Stimulated activated CD8-positive, alpha-beta memory T cell treated with anti-CD3 and anti-CD28 coated beads, Interleukin-12 subunit alpha, Interleukin-12 subunit beta, amount 100 ng/mL, for 4 hours (primary cell): ENCODE measurements around the gene TMED1.

Source experiments
- DNase-seq: peaks from one replicate; pipeline ENCODE4 v3.0.0-alpha.2; 2020; ENCODE audit warnings: low read depth

The TMED1 gene

DNA sequence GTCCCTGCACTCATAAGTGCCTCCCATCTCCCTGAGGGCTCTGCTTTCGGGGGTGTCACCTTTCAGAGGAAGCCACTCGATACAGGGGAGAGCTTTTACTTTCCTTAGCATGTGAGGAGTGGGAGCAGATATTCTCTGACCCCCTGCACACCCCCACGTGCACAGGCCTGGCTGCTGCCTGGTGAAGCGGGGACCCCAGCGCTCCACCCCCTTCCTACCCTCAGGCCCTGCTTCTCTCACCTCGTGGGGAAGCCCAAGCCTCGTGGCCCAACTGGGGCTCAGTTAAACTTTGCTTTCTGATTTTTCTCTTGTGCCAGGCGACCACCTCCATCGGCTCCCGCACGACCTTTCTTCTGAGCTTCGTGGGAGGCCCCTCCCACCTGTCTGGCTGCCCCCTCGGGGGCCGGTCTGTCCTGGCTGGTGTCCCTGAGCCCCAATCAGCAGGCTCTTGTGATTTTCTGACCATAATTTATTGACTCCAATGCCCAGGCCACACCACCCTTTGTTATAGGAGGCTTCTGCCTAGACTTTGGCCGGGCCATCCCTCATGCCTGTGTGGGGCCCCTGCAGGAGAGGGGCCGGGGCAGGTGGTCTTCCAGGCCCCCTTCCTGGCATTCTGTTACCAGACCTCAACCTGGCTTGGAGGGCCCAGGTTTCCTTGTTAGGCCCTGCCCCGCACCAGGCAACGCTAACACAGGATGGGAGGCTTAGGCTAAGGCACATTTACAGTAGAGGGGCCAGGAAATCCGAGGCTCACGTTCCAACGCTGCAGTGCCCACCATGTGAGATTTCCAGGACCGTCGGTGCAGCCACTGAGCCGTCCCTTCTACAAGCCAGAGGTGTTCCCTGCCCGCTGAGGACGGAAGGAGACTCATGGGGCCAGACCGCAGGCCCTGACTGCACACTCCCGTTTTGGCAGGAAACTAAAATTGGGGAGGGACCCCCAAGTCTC is 3.7 kb downstream of the TMED1 start:
- no peak for DNase-seq

DNA sequence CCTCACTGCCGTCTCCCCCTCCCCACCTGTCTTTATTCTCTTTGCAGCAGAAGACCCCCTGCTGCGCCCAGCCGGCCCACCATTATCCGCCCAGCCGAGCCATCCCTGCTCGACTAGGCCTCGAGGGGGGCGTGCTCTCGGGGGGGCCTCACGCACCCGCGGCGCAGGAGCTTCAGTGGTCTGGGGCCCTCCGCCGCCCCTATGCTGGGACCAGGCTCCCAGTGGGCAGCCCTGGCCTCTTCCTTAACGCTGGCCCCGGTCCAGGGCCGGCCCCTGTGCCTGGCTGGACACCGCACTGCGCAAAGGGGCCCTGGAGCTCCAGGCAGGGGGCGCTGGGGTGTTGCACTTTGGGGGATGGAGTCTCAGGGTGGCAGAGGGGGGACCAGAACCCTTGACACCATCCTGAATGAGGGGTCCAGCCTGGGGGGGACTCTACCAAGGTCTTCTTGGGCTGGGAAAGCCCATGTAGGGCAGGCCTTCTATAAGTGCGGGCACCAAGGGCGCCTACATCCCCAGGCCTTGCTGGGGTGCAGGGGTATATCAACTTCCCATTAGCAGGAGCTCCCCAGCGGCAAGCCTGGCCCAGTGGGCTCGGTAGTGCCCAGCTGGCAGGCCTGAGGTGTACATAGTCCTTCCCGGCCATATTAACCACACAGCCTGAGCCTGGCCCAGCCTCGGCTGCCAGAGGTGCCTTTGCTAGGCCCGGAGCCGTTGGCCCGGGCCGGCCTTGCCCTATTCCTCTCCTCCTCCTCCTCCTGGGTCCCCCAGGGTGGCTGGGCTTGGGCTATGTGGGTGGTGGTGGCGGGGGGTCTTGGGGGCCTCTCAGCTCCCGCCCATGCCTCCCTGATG is 4.9 kb downstream of the TMED1 start:
- DNase-seq, result no peak

DNA sequence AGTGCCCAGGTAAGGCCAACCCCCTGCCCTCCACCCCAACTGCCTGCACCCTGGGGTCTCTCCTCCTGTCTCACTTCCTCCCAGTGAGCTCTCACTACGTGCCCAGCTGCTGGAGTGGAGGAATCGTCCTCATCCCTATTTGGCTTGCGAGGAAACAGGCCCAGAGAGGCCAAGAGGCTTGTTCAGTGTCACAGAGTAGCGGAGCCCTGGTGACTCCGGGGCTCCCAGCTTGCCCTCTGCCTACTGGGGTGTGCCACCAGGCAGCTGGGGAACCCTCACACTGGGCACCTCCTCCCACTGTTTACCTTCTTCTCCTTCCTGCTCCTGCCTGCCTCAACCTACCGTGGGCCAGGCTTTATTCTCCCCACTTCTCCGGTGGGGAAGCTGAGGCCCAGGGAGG is 5.6 kb downstream of the TMED1 start:
- no peak for DNase-seq

DNA sequence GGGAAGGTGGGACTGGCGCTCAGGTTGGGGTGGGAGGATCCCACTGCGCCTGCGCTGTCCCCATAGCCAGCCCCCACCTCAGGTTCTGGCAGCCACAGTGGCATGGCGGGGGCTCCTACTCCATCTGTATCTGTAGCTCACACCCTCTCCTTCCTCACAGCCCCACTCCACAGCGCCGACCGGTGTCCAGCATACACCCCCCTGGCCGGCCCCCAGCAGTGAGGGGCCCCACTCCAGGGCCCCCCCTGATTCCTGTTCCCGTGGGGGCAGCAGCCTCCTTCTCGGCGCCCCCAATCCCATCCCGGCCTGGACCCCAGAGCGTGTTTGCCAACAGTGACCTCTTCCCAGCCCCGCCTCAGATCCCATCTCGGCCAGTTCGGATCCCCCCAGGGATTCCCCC is 6.0 kb downstream of the TMED1 start:
- DNase-seq, result no peak

DNA sequence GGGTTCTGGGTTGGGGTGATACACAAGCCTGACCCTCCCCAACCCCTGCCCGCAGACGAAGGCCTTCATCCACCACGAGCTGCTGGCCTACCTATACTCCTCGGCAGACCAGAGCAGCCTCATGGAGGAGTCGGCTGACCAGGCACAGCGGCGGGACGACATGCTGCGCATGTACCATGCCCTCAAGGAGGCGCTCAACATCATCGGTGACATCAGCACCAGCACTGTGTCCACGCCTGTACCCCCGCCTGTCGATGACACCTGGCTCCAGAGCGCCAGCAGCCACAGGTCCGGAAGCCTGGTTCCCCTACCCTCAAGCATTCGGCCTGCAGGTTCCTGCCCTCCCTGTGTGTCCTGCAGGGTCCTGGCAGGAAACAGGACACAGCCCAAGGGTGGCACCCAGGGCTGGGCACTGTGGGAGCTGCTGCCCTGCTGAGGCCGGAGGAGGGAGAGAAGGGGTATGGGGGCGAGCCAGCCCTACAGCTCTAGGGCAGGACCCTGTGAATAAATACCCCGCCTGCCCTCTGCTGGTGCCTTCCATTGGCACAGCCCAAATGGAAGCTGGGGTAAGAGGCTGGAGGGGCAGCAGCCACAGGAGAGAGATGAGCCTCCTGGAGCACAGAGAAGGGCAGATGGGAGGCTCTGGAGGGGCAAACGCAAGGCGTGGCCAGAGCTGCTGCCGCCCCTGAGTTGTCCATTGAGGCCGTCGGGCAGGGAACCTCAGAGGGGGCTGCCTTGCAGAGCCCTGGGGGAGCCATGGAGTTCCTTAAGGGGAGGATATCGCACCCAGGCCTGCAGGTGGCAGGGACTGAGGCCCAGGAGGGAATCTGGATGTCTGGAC is 6.8 kb downstream of the TMED1 start:
- DNase-seq, result no peak

DNA sequence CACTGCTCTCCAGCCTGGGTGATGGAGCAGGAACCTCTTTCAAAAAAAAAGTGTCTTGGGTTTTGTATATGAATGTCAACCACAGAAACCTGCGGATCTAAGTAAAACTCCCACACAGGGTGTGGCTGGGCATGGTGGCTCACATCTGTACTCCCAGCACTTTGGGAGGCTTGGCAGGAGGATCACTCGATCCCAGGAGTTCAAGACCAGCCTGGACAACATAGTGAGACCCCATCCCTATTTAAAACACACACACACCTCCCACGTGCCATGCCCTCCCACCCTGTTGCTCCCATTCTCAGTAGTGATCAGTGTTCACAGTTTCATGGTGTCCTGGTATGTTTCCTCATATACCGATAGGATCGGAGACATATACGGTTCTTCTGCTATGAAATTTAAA is 9.2 kb downstream of the TMED1 start:
- no peak for DNase-seq

DNA sequence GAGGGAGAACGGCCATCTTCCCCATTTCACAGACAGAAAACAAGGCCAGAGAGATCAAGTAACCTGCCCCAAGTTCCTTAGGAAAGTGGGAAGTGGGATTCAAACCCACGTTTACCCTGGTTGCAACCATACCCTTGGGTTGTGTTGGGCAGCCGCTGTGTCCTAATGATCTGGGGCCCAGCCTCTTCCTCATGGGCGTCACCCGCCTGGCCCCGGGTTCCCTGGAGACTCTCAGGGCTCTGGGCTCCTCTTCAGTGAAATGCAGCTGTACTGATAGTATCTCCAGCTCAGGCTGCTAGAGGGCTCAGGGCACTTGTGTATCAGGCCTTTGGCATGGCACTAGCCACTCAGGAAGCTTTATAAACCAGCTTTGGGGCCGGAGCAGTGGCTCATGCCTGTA is 9.8 kb downstream of the TMED1 start:
- DNase-seq, result no peak

DNA sequence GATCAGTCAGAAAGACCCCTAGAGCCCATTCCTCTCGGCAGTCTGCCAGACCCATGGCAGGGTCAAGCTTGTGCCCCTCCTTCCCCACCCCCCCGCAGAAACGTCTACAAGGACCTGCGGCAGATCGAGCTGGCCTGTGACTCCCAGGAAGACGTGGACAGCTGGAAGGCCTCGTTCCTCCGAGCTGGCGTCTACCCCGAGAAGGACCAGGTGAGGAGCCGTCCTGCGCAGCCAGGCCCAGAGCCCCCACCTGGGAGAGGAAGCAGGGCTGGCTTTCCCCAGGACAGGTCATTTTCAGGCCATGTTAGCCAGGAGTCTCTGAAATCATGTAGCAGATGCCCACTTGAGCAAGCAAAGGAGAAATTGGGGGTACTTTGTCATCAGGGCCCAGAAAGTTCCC is 12.3 kb downstream of the TMED1 start:
- DNase-seq, result no peak

DNA sequence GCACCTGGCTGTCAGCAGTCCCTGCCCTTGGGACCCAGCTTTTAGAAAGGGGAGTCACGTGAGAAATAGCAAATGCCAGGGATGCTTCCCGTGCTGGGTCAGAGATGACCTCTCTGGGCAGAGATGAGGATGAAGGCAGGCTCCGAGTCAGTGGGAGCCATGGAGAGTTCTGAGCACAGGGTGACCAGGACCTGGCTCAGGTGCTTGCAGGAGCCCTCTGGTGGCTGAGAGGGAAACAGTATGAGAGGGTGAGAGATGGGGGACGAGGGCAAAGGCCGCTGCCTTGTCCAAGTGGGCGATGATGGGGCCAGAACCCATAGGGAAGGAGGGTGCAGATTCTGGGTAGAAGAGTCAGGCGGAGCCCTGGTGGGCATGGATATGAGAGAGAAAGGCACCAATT is 15.8 kb downstream of the TMED1 start:
- DNase-seq, result no peak

DNA sequence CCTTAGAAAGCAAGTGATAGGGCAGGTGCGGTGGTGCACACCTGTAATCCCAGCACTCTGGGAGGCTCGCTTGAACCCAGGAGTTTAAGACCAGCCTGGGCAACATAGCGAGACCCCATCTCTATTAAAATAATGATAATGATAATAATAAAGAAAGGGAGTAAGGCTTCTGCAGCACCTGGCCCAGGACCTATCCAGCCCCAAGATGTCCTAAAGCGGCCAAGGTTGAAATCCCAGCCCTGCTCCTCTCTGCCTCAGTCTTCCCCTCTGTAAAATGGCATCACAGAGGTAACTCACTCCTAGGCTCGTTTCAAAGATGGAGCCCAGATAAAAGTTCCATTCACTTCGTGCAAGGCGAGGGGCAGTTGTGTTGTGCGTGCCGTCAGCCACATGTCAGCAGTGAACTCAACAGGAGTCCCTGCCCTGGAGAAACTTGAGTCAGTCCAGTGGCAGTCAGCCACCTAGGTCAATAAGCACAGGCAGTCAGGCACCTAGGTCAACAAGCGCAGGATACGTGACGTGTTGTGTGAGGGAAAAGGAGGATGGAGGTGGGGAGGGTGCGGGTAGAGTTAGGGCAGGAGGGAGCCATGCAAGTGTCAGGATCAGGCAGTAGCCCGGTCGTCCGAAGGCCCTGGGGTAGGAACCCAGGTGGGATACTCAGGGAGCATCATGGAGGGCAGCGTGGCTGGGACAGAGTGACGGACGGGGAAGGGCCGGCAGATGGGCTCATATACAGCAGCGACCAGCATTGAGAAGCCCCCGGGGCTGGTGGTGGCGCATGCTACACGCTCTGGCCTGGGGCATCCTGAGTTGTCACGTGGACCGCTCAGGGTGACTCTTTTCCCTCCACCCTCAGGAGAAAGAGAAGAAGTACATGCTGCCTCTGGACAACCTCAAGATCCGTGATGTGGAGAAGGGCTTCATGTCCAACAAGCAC is 16.6 kb downstream of the TMED1 start:
- DNase-seq, result no peak

DNA sequence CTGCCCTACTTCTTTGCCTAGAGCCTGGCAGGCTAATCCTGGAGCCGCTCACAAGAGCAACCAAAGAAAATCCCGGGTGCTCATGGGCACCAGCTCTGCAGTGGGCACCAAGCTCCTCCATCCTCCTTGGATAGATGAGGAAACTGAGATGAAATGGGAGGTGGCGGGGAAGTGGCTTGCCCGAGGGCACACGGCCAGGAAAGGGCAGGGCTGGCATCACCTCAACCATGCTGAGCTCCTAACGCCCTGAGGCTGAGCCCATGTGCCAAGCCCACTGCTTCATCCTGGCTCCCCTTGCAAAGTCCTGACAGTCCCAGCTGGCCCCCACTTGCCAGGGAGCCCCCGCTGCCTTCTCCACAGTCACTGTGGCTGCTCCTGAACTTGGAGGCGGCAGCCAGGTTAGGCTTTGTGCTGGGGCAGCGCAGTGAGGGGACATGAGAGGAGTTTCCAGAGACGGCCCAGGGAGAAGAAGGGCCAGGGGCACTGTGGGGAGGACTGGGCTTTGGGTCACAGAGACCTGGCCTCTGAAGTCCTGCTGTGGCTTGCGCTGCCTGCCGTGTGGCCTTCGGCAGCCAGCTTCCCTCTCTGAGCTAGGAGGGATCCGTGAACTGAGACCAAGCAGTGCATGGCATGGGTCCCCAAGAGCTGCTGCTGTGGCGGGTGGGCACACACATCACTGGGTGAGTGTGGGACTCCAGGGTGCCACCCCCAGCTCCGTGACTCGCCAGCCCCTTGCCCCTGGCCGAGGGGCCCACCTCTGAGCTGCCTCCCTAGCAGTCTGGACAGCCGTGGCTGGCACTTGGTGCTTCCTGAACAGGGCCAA is 17.5 kb downstream of the TMED1 start:
- no peak for DNase-seq

DNA sequence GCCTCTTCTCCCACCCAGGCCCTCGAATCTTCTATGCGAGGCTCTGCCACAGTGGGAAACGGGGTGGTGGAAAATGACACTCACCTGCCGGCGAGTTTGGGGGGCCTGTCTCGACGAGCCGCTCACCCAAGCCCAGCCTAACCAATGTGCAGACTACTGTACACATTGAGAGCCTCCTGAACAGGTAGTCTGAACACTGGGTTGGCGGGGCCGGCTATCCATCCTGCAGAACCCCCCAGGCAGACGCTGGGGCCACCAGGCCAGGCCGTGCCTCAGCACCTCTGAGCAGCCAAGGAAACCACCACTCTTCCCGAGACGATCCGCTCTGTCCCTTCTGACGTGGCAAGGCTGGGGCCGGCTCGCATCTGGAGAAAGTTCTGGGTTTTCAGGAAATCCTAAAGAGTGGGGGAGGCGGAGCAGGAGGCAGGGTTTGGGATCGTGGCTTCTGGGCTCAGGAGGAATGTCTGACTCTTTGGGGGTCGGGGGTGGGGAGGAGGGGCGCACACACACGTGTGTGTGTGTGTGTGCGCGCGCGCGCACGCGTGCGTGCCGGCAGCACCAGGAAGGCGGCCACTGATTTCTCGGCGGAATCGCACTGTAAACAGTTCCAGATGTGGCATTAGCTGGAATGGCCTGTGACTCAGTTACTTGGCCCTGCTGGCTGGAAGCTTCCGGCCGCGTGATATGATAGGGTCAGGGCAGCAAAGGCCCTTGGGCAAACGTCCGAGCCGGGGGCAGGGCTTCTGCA is 18.5 kb downstream of the TMED1 start:
- DNase-seq, result no peak

DNA sequence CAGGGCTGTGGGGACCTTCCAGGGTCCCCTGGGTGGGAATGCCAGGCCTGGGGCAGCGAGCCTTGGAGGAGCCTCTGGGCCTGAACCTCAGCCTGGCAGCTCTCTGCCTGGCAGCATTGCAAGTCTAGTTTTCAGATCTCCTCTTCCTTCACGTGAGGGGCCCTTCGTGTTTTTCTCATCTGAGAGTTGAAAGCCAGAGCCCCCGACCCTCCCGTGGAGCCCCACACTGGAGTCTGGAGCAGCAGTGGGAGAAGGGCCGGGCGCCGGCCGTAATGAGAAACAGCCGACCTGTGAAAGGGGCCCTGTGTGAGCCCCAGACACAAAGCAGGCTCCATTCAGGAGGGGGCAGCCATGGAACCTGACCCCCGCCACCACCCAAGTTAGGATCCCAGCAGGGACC is 19.3 kb downstream of the TMED1 start:
- DNase-seq, result no peak

DNA sequence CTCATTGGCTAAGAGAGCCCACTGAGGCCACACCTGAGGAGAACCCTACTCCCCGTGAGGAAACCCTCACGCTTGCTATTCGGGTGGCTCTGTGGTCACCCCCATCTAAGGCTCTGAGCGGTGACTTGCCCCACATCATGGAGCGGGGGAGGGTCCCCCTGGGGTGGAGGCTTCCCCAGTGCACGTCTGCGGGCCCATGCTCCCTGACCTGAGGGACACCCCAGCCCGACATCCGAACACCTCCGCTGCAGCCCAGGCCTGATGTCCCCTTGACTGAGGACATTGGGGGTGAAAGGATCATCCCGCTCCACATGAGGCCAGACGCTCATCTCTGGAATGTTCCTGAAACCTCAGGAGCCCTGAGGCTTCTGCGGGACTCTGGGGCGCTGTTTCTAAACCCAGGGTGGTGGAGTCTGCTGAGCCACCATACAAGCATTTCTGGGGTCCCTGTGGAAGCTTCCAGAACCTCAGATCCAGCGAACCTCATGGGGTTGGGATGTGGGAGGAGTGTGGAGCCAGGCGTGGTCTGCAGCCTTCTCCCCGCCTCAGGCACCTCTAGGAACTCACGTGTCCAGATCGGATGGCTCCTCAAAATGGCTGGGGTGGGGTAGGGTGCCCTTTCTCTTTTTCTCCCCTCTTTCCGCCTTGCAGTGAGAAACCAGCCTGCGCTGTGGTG is 19.9 kb downstream of the TMED1 start:
- DNase-seq, result no peak

DNA sequence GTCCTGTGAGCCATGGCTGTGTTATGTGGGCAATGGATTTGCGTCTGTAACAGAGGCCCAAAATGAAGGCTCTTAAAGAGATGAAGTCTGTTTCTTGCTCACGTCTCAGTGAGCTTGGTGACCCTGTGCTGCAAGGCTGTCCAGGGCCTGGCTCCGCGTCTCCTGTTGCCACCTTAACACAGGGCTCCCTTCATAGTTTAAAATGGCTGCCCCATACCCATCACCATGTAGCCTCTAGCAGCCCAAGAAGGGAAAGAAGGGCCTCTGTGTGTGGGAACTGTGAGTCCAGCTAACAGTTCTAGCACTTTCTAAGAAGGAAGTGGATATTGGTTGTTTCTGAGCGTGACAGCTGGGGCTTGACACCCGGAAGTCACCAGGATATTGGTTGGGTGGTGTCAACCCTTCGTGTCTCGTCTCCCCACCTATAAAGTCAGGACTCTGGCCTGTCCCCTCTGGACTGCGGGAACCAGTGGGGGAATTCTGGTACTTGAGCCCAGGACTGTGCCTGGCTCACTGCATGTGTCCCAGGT is 20.9 kb downstream of the TMED1 start:
- no peak for DNase-seq

DNA sequence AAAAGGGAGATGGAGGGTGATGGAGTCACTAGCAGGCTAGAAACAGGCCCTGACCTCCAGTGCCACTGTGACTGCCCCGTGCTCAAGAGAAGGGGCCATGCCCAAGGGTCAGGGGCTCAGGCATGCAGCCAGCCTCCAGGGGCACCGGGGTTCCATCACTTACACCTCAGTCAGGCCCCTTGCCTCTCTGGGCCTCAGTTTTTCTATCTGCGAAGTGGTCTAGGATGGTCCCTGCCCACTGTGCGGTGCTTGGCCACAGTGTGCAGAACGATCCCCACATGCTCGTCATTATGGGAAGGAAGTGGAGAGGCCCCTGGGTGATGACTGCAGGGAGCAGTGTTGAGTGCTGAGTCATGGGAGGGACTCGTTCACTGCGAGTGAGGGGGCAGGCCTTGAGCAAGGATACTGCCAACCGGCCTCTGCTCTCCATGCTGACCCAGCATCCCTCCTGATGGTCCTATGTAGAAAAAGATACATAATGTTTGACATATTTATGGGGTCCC is 23.1 kb downstream of the TMED1 start:
- peak; percentile 12 for DNase-seq

DNA sequence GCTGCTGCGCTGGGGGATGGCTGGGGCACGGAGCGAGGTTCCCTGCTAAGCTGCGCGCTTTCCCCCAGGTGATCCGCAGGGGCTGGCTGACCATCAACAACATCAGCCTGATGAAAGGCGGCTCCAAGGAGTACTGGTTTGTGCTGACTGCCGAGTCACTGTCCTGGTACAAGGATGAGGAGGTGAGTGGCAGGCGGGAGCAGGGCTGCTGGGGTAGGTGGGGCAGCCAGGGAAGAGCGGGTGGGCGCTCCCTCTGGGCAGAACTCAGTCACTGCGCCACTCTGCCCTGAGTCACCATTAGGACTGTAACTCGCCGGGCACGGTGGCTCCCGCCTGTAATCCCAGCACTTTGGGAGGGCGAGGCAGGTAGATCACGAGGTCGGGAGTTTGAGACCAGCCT is 23.8 kb downstream of the TMED1 start:
- DNase-seq, result no peak

DNA sequence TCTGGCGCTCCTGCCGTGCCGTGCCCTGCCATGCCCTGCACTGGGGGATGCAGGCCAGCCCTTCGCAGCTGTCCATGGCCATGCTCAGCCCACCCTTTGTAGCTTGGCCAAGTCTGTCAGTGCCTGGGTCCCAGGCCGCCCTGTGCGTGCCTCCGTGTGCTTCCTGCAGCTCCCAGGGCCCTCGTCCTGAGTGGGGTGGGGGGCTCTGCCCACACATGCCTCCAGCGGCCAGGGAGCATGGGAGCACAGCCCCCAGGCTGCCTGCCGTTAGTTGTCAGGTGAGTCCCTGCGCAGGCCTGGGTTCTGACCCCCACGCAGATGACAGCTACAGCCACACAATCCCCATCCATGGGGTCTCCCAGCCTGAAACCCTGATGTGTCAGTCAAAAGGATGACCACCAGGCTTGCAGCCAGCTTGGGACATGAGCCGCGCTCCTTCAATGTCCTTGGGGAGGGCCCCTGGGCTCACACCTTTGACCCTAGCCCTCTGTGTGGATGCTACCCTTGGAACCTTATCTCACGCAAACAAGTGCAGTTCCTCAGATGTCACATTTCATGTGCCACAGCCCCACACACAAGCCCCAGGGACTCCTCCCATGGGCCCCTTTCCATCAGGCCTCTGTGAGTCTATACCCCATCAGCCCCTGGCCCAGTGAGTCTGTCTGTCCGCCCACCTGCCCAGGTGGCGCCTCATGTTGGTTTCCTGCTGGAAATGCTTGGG is 24.5 kb downstream of the TMED1 start:
- DNase-seq, result no peak
